ENCODE results near the gene NBEAL2.

DNA sequence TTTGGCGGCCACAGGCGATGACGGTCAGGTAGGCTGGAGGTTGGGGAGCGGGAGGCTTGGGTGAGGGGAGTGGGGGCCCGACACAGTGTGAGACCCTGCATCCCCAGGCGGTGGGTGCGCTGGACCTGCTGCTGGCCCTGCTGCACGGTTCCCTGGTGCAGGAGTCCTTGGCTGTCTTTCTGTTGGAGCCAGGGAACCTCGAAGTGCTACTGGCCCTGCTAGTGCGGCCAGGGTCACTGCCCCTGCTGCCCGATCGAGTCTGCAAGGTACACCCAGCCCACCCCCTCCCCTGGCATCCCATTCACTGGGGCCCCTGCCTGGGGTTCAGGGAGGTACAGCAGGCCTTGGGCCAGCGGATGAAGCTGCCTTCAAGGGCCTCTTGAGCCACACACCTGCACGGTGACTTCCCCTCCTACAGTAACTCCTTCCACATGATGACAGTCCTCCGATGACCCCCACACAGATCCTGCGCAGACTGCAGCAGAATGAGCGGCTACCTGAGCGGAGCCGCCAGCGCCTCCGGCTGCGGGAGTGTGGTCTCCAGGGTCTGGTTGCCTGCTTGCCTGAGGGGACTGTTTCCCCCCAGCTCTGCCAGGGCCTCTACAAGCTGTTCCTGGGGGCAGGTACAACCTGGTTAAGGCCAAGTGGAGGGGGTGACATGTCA is 19.5 kb downstream of the NBEAL2 start:
- no peak for TF ChIP-seq CTCF (IDR thresholded peaks at IDR 0.05)
- TF ChIP-seq POLR2AphosphoS5 (IDR thresholded peaks at IDR 0.05): no peak
- no peak for TF ChIP-seq EP300 (IDR thresholded peaks at IDR 0.05)
- no peak for TF ChIP-seq POLR2A (IDR thresholded peaks at IDR 0.05)
